Measurements from ENCODE around the gene IL31RA.

DNA sequence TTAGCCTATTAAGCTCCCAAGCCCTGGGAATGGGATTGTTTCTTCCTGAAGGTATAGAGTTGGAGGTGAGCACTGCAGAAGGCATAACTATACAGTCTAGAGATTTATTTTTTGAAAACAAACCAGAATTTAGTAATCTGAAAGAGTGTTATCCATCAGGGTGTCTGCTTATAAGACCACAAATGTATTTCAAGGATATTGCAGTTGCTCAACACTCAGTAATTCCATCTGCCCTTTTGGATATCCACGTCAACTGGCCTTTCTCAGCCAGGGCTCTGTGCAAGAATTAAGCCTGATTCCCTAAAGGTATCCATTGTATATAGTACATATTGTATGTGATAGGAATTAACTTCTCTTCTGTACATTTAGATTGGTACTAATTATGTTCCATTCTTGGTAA, 15.0 kb upstream of the IL31RA start:
- TF ChIP-seq, protein P1, sequence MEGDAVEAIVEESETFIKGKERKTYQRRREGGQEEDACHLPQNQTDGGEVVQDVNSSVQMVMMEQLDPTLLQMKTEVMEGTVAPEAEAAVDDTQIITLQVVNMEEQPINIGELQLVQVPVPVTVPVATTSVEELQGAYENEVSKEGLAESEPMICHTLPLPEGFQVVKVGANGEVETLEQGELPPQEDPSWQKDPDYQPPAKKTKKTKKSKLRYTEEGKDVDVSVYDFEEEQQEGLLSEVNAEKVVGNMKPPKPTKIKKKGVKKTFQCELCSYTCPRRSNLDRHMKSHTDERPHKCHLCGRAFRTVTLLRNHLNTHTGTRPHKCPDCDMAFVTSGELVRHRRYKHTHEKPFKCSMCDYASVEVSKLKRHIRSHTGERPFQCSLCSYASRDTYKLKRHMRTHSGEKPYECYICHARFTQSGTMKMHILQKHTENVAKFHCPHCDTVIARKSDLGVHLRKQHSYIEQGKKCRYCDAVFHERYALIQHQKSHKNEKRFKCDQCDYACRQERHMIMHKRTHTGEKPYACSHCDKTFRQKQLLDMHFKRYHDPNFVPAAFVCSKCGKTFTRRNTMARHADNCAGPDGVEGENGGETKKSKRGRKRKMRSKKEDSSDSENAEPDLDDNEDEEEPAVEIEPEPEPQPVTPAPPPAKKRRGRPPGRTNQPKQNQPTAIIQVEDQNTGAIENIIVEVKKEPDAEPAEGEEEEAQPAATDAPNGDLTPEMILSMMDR (conservative IDR thresholded peaks at IDR 0.05; ENCODE audit: low read length) = no peak
- no peak for TF ChIP-seq EZH2phosphoT487 (IDR thresholded peaks at IDR 0.05; ENCODE audit: borderline replicate concordance)
